NK-92 (cell line): ENCODE results near the gene SV2A.
"Not testable (repeated sequence)": the region's sequence is repeated elsewhere in the genome, so short reads cannot be mapped to it uniquely, and the experiment has no call there.

Experiments
- DNase-seq: peaks from one replicate; lab custom pipeline; 2025; ENCODE audit not compliant: unreplicated experiment; lab: John Stamatoyannopoulos, UW

The SV2A gene, protein sequence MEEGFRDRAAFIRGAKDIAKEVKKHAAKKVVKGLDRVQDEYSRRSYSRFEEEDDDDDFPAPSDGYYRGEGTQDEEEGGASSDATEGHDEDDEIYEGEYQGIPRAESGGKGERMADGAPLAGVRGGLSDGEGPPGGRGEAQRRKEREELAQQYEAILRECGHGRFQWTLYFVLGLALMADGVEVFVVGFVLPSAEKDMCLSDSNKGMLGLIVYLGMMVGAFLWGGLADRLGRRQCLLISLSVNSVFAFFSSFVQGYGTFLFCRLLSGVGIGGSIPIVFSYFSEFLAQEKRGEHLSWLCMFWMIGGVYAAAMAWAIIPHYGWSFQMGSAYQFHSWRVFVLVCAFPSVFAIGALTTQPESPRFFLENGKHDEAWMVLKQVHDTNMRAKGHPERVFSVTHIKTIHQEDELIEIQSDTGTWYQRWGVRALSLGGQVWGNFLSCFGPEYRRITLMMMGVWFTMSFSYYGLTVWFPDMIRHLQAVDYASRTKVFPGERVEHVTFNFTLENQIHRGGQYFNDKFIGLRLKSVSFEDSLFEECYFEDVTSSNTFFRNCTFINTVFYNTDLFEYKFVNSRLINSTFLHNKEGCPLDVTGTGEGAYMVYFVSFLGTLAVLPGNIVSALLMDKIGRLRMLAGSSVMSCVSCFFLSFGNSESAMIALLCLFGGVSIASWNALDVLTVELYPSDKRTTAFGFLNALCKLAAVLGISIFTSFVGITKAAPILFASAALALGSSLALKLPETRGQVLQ

DNA sequence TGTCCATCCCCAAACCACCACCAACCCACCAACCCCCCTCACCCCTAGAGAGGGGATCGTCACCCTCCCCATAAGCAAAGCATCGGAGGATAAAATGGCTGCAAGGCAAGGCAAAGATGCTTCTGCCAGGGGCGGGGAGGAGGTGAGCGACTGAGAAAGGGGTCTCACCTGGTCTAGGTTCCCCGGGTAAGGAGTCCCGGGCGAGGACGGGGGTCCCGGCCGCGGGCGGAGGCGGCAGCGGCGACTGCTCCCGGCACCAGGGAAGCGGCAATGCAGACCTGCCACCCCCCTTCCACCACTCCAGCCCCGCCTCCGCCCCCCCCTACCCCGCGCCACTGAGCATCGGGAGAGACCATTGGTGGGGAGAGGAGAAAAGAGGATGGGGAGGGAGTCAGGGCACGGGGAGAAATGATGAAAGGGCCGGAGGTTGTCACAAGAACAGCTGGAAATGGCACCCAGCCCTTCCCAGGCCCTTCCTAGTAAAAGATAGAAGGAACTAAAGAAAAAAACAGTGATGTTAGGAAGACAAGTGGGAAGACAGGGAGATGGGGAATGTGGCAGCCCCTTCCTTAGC, at the start of gene SV2A:
Gene SV2A (minus strand): TSS at position 274 of the 574 bp plus-strand sequence. CDS start 4,004 bp downstream, outside the sequence.
- DNase-seq = no peak

- no peak for DNase-seq
These were observed 49.4 kb upstream of the SV2A start for GRCh38 chr1:149967041-149967440.

- no peak for DNase-seq
These were observed 48.8 kb upstream of the SV2A start for GRCh38 chr1:149966405-149966804.

GRCh38 chr1:149965440-149965839, 47.8 kb upstream of the SV2A start:
- DNase-seq = no peak

GRCh38 chr1:149963358-149963757, 45.7 kb upstream of the SV2A start:
- no peak for DNase-seq

GRCh38 chr1:149962736-149963135, 45.1 kb upstream of the SV2A start:
- no peak for DNase-seq

DNA sequence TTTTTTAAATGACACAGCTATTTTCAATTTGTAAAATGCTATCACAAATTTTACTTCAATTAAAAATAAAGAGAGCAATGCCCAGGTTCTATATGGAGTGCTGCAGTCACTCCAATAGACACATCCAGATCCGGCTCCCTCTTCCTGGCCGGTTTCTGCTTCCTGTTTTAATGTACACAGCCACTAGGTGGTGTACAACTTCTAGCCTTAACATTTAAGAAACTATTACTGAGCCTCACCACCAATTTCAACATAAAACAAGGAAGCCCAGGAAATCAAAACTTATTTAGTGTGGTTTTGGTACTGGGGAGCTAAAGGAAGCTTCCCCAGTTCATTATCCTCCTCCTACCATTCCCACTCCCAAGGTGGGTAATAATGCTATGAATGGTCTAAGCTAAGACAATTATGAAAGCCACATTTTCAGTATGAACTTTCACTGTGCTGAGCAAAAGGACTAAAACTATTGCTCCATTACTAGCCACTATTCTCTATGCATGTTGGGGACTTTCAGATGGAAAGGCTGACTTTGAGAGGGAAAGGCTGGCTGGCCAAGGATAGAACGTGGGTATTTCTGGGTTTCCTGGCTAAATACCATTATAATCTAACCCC, 44.5 kb upstream of the SV2A start:
- DNase-seq = no peak

DNA sequence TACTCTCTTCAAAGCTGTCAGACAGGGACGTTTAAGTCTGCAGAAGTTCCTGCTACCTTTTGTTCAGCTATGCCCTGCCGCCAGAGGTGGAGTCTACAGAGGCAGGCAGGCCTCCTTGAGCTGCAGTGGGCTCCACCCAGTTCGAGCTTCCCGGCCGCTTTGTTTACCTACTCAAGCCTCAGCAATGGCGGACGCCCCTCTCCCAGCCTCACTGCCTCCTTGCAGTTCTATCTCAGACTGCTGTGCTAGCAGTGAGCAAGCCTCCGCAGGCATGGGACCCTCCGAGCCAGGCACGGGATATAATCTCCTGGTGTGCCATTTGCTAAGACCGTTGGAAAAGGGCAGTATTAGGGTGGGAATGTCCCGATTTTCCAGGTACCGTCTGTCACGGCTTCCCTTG, 39.9 kb upstream of the SV2A start:
- not testable (repeated sequence) for DNase-seq

DNA sequence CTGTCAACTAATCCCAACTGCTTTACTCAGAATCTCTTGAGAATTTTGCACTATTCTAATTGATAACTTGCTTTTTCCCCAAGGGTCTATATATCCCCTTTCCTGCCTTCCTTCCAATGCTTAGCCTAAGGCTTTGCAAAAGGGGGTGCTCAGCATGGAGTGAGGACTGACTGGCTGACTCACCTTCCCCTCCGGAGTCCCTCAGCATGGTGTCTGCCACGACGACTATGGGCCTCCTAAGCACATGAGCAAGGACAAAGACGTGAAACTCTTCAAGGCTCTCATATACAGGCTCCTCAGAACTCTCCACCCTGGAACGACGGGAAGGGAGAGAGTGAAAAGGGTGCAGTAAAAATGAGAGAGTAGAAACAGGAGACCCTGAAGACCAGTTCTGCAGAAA, 32.3 kb upstream of the SV2A start:
- no peak for DNase-seq

- DNase-seq = no peak
These were observed 27.6 kb upstream of the SV2A start for GRCh38 chr1:149945206-149945605.

DNA sequence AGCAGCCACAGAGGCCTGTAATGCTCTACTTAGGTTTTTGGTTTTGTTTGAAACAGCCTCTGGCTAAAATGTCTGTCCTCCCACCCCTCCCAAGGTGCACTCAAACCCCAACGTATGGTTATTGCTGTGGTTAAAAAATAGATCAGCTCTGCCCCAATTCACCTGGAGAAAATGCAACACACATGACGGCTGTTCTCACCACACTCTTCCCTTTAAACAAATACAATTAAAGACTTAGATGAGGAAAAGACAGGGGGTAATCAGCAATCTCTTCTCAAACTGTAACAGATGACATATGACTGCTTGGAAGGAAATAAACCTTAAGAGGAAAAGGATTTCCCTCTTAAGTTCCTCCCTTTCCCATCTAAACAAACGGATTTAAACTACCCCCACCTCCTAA, 25.2 kb upstream of the SV2A start:
- no peak for DNase-seq

DNA sequence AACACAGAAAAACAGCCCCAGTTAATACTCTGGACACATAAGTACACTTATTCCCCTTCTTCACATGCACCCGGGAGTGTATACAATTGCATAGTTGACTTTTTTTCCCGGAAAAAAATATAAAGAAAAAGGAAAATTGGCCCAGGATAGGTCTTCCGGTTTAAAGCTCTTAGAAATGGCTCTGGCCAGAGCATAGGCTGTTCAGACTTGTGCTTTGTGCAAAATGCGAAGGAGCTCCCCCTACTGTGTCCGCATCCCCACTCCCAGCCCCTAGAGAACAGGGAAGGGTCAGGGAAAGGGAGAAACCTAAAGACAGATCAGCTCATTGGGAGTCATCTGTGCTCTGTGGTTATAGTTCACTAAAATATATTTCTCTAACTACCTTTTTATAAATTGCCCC, 24.6 kb upstream of the SV2A start:
- no peak for DNase-seq

GRCh38 chr1:149940427-149940826, 22.8 kb upstream of the SV2A start:
- no peak for DNase-seq

DNA sequence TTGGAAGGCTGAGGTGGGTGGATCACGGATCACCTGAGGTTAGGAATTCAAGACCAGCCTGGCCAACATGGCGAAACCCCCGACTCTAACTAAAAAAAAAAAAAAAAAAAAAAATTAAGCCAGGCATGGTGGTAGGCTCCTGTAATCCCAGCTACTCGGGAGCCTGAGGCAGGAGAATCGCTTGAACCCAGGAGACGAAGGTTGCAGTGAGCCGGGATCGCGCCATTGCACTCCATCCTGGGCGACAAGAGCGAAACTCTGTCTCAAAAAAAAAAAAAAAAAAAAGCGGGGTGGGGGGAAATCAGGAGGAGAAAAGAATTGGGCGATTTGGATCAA, 21.0 kb upstream of the SV2A start:
- DNase-seq = not testable (repeated sequence)

DNA sequence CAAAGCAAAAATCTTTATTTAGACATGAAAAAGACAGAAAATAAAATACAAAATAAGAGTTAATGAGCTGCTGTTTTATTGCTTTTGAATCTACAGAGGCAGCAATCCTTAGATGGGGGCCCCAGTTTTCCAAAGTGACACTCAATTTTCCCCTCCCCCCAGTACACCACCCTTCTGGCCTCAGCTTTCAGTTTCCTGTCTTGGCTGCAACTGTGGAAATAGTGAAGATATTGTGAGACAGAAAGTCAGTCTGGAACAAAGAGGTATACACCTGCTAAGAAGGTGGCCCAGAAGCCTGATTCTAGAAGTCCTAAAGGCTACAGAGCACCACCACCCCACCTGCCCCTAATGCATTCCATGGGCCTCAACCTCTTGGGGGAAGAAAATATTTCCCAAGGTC, 20.1 kb upstream of the SV2A start:
- no peak for DNase-seq

- DNase-seq = no peak
These were observed 19.5 kb upstream of the SV2A start for GRCh38 chr1:149936992-149937705.

- DNase-seq = no peak
These were observed 18.7 kb upstream of the SV2A start, which contains the start of gene MTMR11 for GRCh38 chr1:149936170-149936991. MTMR11 (minus strand) TSS chr1:149936879; CDS start chr1:149936647, 232 bp downstream.

GRCh38 chr1:149934356-149934755, 16.7 kb upstream of the SV2A start:
- DNase-seq = no peak

DNA sequence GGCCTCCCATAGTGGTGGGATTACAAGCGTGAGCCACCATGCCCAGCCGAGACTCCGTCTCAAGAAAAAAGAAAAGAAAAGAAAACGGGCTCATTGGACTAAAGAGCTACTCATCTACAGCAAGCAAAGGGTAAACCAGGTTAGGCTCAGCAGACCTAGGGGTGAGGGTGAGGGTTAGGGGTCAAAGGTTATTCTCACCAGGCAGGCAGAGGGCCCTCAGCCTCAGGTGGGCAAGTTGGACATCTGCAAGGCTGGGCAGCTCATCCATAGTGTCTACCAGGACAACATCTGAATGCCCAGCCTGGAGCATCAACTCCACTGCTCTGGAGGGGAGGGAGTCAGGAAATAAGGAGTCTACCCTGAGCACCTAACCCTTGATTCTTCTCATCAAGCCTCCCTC, 15.6 kb upstream of the SV2A start:
- no peak for DNase-seq

DNA sequence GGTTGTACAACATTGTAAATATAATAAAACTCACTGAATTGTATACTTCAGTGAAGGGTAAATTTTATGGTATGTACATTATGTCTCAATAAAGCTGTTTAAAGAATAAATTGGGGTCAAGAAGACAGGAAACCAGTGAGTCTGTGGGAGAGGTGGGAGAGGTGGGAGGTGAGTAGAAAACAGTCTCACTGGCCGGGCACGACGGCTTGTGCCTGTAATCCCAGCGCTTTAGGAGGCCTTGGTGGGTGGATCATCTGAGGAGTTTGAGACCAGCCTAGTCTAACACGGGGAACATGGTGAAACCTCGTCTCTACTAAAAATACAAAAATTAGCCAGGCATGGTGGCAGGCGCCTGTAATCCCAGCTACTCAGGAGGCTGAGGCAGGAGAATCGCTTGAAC, 14.8 kb upstream of the SV2A start:
- DNase-seq = no peak
